Cardiac muscle cell (in vitro differentiated cells and primary cell): ENCODE measurements around the gene LPIN3. TPM values are rescaled to one million over a fixed set of nuclear protein-coding genes. Genes with fewer than 3 reads are reported as not detected.

Source experiments
- DNase-seq, 2 donors: peaks; one replicate each; pipeline versions ENCODE4 v3.0.0 to v3.0.0-alpha.2; 2010 to 2017; ENCODE audit warnings: low read depth in 1 of 2, low spot score in 1 of 2
- H3K27ac ChIP-seq: fragments of 200-600 bp; sonication (generic); 2 replicates; pipeline ENCODE4 v1.5.1; 2016
- H3K27me3 ChIP-seq: fragments of 200-600 bp; sonication (generic); 2 replicates; pipeline ENCODE4 v1.6.0; 2016; ENCODE audit warnings: control low read depth
- H3K36me3 ChIP-seq: fragments of 200-600 bp; sonication (generic); 2 replicates; pipeline ENCODE4 v1.5.1; 2016; ENCODE audit warnings: control low read depth
- H3K4me1 ChIP-seq: fragments of 200-600 bp; sonication (generic); 2 replicates; pipeline ENCODE4 v1.8.1; 2017; ENCODE audit warnings: low read depth, mild to moderate bottlenecking, mixed run types
- H3K4me3 ChIP-seq: fragments of 200-600 bp; sonication (generic); 2 replicates; pipeline ENCODE4 v1.5.1; 2016; ENCODE audit warnings: mild to moderate bottlenecking
- H3K9me3 ChIP-seq: fragments of 200-600 bp; sonication (generic); 2 replicates; pipeline ENCODE4 v1.5.1; 2017; ENCODE audit warnings: low read depth, mild to moderate bottlenecking, control low read depth
- polyA plus RNA-seq: library from polyadenylated mRNA; unstranded; fragments of >200 nt; fragmentation: Nextera tagmentation; extraction: Ambion mirVana; gene quantifications from 2 replicates; pipeline ENCODE4 v1.2.1, GENCODE V29; 2016
- total RNA-seq: library from RNA; depleted of rRNA; stranded (reverse); fragments of >200 nt; gene quantifications from 2 replicates; pipeline ENCODE4 v1.2.3, GENCODE V29; 2016
- TF ChIP-seq, protein P1 (sequence below): IDR thresholded peaks from 2 replicates; pipeline ENCODE4 v1.5.1; 2012; ENCODE audit warnings: low read depth, mild to moderate bottlenecking, low read length

The LPIN3 gene
- total and polyA plus RNA-seq, 2 experiments from 2014 or later = 11.2 to 17.0 TPM

DNA sequence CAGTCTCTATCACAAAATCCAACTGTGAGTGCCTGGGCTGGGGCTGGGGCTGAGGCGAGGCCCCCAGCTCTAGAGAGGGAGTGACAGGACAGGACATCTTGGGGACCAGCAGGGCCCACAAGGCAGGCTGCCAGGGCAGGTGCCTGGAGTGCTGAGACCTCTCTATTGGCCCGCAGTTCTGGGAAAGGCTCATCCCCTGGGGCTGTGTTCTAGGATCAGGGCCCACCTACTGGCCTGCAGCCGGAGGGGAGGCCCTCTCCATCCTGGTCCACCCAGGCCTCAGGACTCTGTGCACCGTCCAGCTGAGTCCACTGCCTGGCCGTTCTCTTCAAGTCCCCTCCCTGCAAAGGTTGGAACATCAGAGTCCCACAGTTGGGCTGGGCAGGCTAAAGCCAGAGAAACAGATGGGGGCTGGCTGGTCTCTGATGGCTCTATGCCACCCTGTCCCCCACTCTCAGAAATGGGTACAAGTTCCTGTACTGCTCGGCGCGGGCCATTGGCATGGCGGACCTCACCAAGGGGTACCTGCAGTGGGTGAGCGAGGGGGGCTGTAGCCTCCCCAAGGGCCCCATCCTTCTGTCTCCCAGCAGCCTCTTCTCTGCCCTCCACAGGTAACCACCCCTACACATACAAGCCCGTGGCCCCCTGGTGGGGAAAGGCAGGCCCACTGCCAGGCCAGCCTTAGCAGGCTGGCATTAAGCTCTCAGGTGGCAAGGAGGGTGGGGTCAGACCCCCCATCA is 17.0 kb downstream of the LPIN3 start:
- no peaks in the 10 kb centered on the region for H3K4me1 ChIP-seq

DNA sequence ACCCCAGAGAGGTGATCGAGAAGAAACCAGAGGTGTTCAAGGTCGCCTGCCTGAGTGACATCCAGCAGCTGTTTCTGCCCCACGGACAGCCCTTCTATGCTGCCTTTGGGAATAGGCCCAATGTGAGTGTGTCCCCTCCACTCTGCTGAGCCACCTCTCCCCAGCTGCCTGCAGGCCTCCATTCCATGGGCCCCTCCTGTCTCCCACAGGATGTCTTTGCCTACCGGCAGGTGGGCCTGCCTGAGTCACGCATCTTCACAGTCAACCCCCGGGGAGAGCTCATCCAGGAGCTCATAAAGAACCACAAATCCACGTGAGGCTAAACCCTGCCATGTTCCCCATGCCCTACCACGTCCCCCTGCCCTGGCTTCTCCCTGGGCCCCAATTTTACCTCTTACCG is 17.6 kb downstream of the LPIN3 start:
- H3K4me1 ChIP-seq = no peaks in the 10 kb centered on the region
- no peak overlapping the region for H3K27ac ChIP-seq
- TF ChIP-seq, protein P1, sequence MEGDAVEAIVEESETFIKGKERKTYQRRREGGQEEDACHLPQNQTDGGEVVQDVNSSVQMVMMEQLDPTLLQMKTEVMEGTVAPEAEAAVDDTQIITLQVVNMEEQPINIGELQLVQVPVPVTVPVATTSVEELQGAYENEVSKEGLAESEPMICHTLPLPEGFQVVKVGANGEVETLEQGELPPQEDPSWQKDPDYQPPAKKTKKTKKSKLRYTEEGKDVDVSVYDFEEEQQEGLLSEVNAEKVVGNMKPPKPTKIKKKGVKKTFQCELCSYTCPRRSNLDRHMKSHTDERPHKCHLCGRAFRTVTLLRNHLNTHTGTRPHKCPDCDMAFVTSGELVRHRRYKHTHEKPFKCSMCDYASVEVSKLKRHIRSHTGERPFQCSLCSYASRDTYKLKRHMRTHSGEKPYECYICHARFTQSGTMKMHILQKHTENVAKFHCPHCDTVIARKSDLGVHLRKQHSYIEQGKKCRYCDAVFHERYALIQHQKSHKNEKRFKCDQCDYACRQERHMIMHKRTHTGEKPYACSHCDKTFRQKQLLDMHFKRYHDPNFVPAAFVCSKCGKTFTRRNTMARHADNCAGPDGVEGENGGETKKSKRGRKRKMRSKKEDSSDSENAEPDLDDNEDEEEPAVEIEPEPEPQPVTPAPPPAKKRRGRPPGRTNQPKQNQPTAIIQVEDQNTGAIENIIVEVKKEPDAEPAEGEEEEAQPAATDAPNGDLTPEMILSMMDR = no peak
- H3K4me3 ChIP-seq = no peak overlapping the region
- H3K27me3 ChIP-seq = no peaks in the 10 kb centered on the region
- H3K36me3 ChIP-seq = no peaks in the 10 kb centered on the region
- DNase-seq = no peak
- no peaks in the 10 kb centered on the region for H3K9me3 ChIP-seq

More for the DNA sequence above, 17.0 kb downstream of the LPIN3 start:
- TF ChIP-seq, protein P1 = no peak
- Histone ChIP-seq H3K27me3 (no peaks in the 10 kb centered on the region), H3K4me3 (no peak overlapping the region), H3K27ac (no peak overlapping the region), H3K9me3 (no peaks in the 10 kb centered on the region), H3K36me3 (no peaks in the 10 kb centered on the region)
- DNase-seq = no peak

DNA sequence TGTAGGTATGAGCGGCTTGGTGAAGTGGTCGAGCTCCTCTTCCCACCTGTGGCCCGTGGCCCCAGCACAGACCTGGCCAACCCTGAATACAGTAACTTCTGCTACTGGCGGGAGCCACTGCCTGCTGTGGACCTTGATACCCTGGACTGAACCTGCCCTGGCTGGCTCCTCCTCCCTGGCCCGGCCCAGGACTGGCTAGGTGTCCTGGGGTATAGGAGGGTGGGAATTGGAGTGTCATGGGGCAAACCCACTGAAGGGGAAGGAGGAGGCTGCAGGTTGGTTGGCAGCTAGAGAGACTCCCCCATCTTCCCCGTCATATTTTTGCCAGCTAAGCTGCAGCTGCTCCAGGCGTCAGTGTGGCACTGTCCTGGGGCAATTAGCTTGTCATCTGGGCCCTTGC is 18.1 kb downstream of the LPIN3 start:
- H3K4me3 ChIP-seq = no peak overlapping the region
- H3K27me3 ChIP-seq = no peaks in the 10 kb centered on the region
- H3K4me1 ChIP-seq = no peaks in the 10 kb centered on the region
- H3K36me3 ChIP-seq = no peaks in the 10 kb centered on the region
- H3K27ac ChIP-seq = no peak overlapping the region
- no peak for DNase-seq
- TF ChIP-seq, protein P1 = no peak
- H3K9me3 ChIP-seq = no peaks in the 10 kb centered on the region

DNA sequence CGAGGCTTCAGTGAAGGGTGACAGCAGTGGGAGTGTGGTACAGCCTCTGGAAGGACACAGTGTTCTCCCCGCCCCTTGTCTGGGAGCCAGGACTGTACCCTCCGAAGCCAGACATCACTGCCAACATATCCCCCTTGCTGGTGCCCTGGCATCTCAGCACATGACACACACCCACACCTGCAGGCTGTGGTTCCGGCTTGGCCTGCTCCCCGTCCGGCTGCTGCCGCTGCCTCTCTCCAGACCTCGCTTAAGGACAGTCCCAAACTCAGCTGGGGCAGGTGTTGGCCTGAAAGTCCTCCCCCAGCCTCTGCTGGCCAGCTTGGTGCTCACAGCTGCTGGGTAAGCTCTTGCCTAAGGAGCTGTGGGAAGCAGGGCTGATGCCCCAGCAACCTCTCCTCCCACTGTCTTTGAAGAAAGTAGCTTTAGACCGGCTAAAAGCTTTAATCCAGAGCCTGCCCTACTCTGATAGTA is 19.0 kb downstream of the LPIN3 start:
- TF ChIP-seq, protein P1 = no peak
- H3K36me3 ChIP-seq = no peaks in the 10 kb centered on the region
- H3K27me3 ChIP-seq = peaks cover 6% of the 10 kb centered on the region
- H3K4me1 ChIP-seq = no peaks in the 10 kb centered on the region
- no peak for DNase-seq
- H3K27ac ChIP-seq = no peak overlapping the region
- H3K4me3 ChIP-seq = no peak overlapping the region
- H3K9me3 ChIP-seq = no peaks in the 10 kb centered on the region

DNA sequence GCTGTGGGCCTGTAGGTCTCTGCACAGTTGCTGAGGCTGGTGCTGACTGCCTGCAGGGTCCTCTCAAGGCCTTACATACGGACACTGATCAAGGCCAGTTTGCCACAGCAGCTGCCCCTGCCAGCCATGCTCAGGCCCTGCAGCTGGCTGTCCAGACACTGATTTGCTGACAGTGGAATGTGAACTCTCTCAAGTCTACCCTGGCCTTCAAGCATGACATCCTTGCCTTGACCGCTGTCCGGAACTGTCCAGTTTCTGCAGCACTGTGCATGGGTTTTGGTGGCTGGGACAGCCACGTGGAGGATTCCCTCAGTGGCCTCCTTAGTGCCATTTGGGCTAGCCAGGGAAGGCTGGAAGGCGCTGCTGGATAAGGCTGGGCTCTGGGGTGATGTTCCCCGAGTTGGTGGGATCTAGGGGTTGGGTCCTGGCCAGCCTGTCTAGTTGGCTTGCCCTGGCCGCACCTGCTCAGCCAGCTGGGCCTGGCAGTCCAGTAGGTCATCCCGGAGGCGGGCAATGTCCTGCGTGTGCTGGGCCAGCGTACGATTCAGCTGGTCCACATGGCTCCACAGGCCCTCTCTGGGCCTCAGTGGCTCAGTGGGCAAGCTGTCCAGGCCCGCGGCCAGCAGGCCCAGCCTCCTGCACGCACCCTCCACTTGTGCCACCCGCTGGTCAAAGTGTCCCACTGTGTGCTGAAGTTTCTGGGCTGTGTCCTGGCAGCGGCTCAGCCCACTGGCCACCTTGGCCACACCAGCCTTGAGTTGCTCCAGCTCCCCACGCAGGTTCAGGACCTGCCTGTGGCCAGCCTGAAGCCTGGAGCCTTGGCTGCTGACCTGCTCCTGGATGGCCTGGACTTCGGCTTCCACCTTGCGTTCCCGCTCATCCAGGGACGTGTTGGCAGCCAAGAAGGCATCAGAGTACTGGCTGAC is 20.5 kb downstream of the LPIN3 start:
- no peak for DNase-seq
- TF ChIP-seq, protein P1 = no peak
- H3K4me1 ChIP-seq = no peaks in the 10 kb centered on the region
- H3K27ac ChIP-seq = no peak overlapping the region
- H3K27me3 ChIP-seq = peaks cover 21% of the 10 kb centered on the region
- H3K36me3 ChIP-seq = no peaks in the 10 kb centered on the region
- H3K4me3 ChIP-seq = no peak overlapping the region
- no peaks in the 10 kb centered on the region for H3K9me3 ChIP-seq
